HG02571 (cell line): Measurements from ENCODE around the gene SLC44A5.
"Not testable (repeated sequence)": the region's sequence is repeated elsewhere in the genome, so short reads cannot be mapped to it uniquely, and the experiment has no call there.

ENCODE experiments used
- ATAC-seq: cut with Tn5 transposase; IDR thresholded peaks from one replicate; pipeline ENCODE4 v1.9.1; 2021; ENCODE audit warnings: mild to moderate bottlenecking, moderate library complexity; ENCODE audit not compliant: unreplicated experiment

The SLC44A5 gene

GRCh38 chr1:75469586-75470173 lies 141.2 kb downstream of the SLC44A5 start:
- no peak for ATAC-seq

DNA sequence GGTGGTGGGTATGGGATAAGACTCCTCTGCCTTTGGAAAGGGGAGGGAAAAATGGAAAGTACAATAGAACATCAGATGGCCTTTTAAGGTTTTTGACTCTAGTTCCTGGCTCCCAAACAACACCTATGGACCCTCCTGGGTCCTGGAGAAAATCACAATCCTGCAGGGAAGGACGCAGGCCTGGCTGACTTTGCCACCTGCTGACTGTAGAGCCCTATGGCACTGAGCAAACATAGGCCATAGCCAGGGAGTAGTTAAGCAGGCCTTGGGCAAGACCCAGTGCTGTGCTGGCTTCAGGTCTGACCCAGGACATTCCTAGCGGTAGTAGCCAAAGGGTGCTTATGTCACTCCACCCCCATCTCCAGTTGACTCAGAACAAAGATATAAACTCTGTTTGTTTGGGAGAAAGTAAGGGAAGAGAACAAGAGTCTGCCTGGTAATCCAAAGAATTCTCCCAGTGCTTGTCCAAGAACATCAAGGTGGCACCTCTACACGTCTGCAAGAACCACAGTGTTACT lies 149.0 kb downstream of the SLC44A5 start:
- ATAC-seq = no peak

GRCh38 chr1:75449998-75450397 lies 160.9 kb downstream of the SLC44A5 start:
- ATAC-seq = no peak

- ATAC-seq = no peak
These were observed 166.7 kb downstream of the SLC44A5 start for GRCh38 chr1:75444220-75444619.

GRCh38 chr1:75440274-75440673 lies 170.6 kb downstream of the SLC44A5 start:
- ATAC-seq = no peak

- ATAC-seq = no peak
These were observed 172.6 kb downstream of the SLC44A5 start for GRCh38 chr1:75438355-75438754.

DNA sequence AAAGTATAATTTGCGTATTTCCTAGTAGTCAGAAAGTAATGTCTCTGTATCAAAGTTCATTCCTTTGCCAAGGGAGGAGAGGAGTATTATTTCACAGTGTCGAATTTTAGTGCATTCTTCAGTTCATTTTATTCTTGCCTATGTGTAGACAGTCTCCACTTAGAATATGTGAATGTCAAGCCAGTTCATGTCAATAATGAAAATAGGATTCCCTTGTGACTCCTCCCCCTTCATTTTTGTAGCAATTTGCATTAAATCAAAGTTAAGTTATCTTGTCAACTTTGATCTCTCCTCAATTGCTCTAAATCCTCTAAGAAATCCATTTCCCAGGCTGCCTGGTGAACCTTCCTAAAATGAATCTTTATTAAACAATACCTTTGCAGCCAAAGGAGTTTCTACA lies 179.1 kb downstream of the SLC44A5 start:
- no peak for ATAC-seq

DNA sequence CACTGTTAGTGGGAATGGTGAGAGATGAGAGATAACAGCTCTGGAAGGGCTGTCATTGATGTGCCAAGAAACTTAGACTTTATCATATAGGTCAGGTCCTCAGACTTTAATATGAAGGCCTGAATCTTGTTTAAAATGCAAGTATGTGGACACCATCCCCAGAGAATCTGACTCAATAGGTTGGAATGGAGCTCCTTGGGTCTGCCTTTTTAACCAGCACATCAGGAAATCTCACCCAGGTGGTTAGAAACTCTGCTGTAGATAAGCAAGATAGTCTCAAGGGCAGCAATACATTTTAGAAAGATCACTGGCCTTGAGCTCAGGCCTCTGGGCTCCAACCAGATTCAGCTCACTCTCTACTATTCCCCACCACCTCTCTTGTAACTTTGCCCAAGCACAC lies 180.4 kb downstream of the SLC44A5 start:
- no peak for ATAC-seq

GRCh38 chr1:75426688-75427087 lies 184.2 kb downstream of the SLC44A5 start:
- ATAC-seq = no peak

- no peak for ATAC-seq
These were observed 185.8 kb downstream of the SLC44A5 start for GRCh38 chr1:75425001-75425650.

DNA sequence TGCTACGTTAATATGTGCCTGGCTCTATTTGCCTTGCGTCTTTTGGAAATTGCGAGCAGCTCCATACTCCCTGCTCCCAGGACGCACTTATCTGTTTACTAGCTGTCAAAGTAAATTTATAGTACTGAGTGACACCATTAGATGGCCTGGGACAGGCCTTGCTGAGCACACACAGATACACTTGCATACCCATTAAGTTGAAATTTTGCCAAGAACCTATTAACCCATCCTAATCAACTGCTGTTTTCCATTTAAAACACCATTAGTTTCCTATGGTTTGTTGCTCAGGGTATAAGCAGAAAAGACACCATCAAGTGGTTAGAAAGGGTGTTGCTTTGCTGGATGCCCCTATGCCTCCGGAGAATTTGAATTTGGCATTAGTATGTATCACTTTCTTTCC lies 187.3 kb downstream of the SLC44A5 start:
- no peak for ATAC-seq

DNA sequence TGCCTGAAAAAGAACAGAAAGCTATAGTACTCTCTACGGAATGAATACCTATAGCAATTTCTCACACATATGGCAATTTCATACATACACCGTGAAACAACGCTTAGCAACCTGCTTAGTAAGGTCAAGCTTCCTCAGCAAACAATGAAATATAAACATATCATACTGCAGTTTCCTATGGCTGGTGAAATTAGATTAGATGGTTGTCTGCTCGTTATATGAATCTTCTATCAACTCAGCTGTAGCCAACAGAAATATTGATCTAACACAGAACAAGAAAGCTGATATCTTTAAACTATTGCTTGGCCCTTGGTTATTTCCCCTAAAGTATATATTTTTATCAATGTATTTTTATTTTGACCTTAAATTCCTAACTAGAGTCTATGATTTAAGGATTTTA lies 187.8 kb downstream of the SLC44A5 start:
- ATAC-seq = no peak

GRCh38 chr1:75421371-75421770 lies 189.5 kb downstream of the SLC44A5 start:
- ATAC-seq = no peak

GRCh38 chr1:75415187-75415586 lies 195.7 kb downstream of the SLC44A5 start:
- ATAC-seq = no peak

DNA sequence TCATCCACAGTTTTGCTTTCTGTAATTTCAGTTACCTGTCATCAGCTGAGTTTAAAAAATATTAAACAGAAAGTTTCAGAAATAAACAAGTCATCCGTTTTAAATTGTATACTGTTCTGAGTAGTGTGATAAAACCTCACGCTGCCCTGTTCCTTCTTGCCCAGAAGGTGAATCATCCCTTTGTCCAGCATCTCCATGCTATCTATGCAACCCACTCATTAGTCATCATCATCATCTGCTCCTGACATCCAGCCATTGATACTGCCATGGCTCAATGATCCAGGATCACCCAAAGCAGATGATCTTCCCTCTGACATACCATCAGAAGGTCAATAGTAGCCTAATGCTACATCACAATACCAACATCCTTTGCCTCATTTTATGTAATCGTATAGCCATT lies 198.3 kb downstream of the SLC44A5 start:
- ATAC-seq = no peak

- not testable (repeated sequence) for ATAC-seq
These were observed 206.2 kb downstream of the SLC44A5 start for GRCh38 chr1:75404681-75405080.

DNA sequence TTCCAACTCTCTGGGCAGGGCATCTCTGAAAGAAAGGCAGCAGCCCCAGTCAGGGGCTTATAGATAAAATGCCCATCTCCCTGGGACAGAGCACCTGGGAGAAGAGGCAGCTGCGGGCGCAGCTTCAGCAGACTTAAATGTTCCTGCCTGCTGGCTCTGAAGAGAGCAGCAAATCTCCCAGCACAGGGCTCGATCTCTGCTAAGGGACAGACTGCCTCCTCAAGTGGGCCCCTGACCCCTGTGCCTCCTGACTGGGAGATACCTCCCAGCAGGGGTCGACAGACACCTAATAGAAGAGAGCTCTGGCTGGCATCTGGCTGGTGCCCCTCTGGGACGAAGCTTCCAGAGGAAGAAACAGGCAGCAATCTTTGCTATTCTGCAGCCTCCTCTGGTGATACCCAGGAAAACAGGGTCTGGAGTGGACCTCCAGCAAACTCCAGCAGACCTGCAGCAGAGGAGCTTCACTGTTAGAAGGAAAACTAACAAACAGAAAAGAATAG lies 207.7 kb downstream of the SLC44A5 start:
- ATAC-seq = not testable (repeated sequence)

- ATAC-seq = no peak
These were observed 210.2 kb downstream of the SLC44A5 start for GRCh38 chr1:75400716-75401115.

DNA sequence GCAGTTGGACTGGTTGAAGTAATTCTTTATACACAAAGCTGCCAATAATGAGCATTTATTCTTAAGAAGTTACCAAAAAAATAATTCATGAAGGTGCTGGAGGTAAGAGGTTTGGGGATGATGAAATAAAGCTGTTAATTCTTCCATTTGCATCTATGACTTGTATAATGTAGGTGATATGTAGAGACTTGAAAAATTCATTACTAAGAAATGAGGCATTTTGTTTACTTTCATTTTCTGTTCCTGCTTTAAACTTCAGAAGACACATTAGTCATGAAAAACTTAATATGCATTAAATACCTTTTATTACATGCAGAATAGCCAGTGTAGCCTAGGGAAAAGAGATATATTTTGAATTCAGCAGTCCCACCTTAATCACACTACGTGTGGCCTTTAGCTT lies 214.2 kb downstream of the SLC44A5 start:
- no peak for ATAC-seq

DNA sequence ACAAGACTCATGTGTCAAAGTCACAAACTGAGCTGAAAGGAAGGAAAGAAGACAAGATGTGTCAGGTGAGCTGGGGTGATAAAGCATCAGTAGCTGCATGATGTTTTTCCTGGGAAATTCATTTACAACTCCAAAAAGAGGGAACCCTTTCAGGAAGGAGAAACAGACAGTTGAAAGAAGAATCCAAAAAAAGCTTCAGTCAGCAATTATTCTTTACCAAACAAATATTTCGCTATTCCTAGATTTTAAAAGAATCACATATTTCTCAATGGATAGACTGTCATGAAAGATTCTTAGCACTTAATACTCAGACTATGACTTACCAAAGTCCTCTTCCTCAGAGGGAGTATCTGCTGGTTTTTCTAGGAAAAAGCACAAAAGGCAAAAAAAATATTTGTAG lies 214.7 kb downstream of the SLC44A5 start:
- no peak for ATAC-seq

- ATAC-seq = peak; percentile 49
These were observed 216.4 kb downstream of the SLC44A5 start for GRCh38 chr1:75394386-75395139.

DNA sequence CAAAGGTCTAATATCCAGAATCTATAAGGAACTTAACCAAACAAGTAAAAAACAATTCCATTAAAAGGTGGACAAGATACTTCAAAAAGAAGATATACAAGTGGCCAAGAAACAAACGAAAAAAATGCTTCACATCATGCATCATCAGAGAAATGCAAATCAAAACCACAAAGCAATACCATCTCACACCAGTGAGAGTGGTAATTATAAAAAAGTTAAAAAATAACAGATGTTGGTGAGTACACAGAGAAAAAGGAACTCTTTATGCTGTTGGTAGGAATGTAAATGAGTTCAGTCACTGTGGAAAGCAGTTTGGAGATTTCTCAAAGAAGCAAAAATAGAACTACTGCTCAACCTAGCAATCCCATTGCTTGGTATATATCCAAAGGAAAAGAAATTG lies 218.6 kb downstream of the SLC44A5 start:
- peak; percentile 70 for ATAC-seq
